HEK293T (cell line): Measurements from ENCODE around the gene ZNF593OS.

Source experiments
- CTCF ChIA-PET: fragments of 350-600 bp; formaldehyde crosslinking; extraction: SDS; loops from one replicate; lab custom pipeline; 2021; ENCODE audit warnings: antibody characterized with exemption, inconsistent platforms; lab: Yijun Ruan, JAX
- POLR2A ChIA-PET: fragments of 350-600 bp; formaldehyde crosslinking; extraction: SDS; loops from one replicate; lab custom pipeline; 2020; ENCODE audit warnings: antibody characterized with exemption, inconsistent platforms; lab: Yijun Ruan, JAX
- DNase-seq: peaks from one replicate; pipeline ENCODE4 v3.0.0; 2012; ENCODE audit warnings: mixed read lengths; ENCODE audit errors: extremely low spot score
- ARNT ChIP-seq: fragments of 450-650 bp; IDR thresholded peaks from 2 replicates; pipeline ENCODE4 v1.6.1; 2017; ENCODE audit warnings: mild to moderate bottlenecking
- BHLHE40 ChIP-seq: fragments of 450-650 bp; IDR thresholded peaks from 2 replicates; pipeline ENCODE4 v1.6.1; 2016; ENCODE audit warnings: mild to moderate bottlenecking, moderate library complexity, borderline replicate concordance
- CTBP1 ChIP-seq: fragments of 450-650 bp; IDR thresholded peaks from 2 replicates; pipeline ENCODE4 v1.6.1; 2016; ENCODE audit warnings: borderline replicate concordance
- ELF4 ChIP-seq: fragments of 450-650 bp; IDR thresholded peaks from 2 replicates; pipeline ENCODE4 v1.6.1; 2017; ENCODE audit warnings: antibody characterized with exemption
- FOXA1 ChIP-seq: fragments of 450-650 bp; IDR thresholded peaks from 2 replicates; pipeline ENCODE4 v1.6.1; 2016; ENCODE audit warnings: mild to moderate bottlenecking
- FOXK2 ChIP-seq: fragments of 450-650 bp; IDR thresholded peaks from 2 replicates; pipeline ENCODE4 v1.6.1; 2016; ENCODE audit warnings: mild to moderate bottlenecking
- FOXM1 ChIP-seq: fragments of 450-650 bp; IDR thresholded peaks from 2 replicates; pipeline ENCODE4 v1.6.1; 2017; ENCODE audit warnings: mild to moderate bottlenecking, borderline replicate concordance
- HDGF ChIP-seq: fragments of 450-650 bp; IDR thresholded peaks from 2 replicates; pipeline ENCODE4 v1.6.1; 2017; ENCODE audit warnings: antibody characterized with exemption, borderline replicate concordance
- L3MBTL2 ChIP-seq: fragments of 450-650 bp; conservative IDR thresholded peaks from 2 replicates; pipeline ENCODE4 v1.6.1; 2016; ENCODE audit warnings: mild to moderate bottlenecking
- LEF1 ChIP-seq: fragments of 450-650 bp; IDR thresholded peaks from 2 replicates; pipeline ENCODE4 v1.6.1; 2017; ENCODE audit warnings: mild to moderate bottlenecking, borderline replicate concordance
- NFRKB ChIP-seq: fragments of 450-650 bp; IDR thresholded peaks from 2 replicates; pipeline ENCODE4 v1.6.1; 2016; ENCODE audit warnings: mild to moderate bottlenecking, moderate library complexity
- SP1 ChIP-seq: fragments of 450-650 bp; IDR thresholded peaks from 2 replicates; pipeline ENCODE4 v1.6.1; 2017
- SUZ12 ChIP-seq: fragments of 450-650 bp; IDR thresholded peaks from 2 replicates; pipeline ENCODE4 v1.6.1; 2016; ENCODE audit warnings: mild to moderate bottlenecking
- TARDBP ChIP-seq: fragments of 450-650 bp; IDR thresholded peaks from 2 replicates; pipeline ENCODE4 v1.6.1; 2016
- ZNF384 ChIP-seq: fragments of 450-650 bp; IDR thresholded peaks from 2 replicates; pipeline ENCODE4 v1.6.1; 2016
- TF ChIP-seq, protein P1 (sequence below): fragments of 450-650 bp; IDR thresholded peaks from 2 replicates; pipeline ENCODE4 v1.6.1; 2016

The ZNF593OS gene

DNA sequence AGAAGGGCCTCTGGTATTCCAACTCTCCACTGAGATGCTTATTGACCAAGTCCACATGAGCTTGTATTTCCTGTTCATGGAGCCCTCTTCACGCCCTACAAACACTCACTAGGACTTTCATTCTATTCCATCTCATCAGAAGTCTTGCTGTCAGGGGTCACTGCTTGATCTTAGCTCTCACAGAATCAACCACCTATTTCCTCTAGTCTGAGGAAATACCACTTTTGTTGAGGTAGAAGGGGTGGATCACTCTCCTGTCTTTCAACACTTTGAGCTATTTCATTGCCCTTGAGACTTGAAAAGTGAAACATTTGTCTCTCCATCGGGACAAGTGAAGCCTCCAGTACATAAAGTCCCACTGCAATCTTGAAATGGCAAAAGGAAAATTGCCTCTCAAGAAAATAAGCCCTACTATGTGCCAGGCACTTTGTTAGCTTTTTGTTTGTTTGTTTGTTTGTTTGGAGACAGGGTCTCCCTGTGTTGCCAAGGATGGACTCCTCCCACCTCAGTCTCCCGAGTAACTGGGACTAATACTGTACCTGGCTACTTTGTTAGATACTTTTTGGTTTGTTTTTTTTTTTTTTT is 32.6 kb downstream of the ZNF593OS start:
- CTCF ChIA-PET = interaction anchor here (1.2 kb wide), 1 partner anchor 103 kb away, joined by 4 read pairs; no protein-coding TSS in a partner anchor
- POLR2A ChIA-PET = interaction anchor here (1.0 to 1.1 kb wide), 2 partner anchors 25 to 26 kb away, joined by 4 read pairs; no protein-coding TSS in a partner anchor

DNA sequence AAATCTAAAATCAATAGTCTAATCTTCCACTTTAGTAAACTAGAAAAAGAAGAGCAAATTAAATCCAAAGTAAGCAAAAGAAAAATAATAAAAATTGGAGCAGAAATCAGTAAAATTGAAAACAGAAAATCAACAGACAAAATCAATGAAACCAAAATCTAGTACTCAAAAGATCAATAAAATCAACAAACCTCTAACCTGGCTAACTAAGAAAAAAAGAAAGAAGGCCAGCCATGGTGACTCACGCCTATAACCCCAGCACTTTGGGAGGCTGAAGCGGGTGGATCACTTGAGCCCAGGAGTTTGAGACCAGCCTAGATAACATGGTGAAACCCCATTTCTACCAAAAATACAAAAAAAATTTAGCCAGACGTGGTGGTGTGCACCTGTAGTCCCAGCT is 37.2 kb downstream of the ZNF593OS start:
- DNase-seq = no peak
- CTCF ChIA-PET = no interaction called here
- POLR2A ChIA-PET = no interaction called here
- TF ChIP-seq ZNF384 (no peak), FOXK2 (no peak), ELF4 (no peak), L3MBTL2 (no peak), ARNT (no peak)

More for the DNA sequence above, 32.6 kb downstream of the ZNF593OS start:
- TF ChIP-seq HDGF (no peak), LEF1 (no peak), NFRKB (no peak), SP1 (no peak), ELF4 (no peak), TARDBP (no peak), CTBP1 (no peak), FOXK2 (no peak), ZNF384 (no peak)
- TF ChIP-seq, protein P1, sequence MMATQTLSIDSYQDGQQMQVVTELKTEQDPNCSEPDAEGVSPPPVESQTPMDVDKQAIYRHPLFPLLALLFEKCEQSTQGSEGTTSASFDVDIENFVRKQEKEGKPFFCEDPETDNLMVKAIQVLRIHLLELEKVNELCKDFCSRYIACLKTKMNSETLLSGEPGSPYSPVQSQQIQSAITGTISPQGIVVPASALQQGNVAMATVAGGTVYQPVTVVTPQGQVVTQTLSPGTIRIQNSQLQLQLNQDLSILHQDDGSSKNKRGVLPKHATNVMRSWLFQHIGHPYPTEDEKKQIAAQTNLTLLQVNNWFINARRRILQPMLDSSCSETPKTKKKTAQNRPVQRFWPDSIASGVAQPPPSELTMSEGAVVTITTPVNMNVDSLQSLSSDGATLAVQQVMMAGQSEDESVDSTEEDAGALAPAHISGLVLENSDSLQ = no peak
- no peak for DNase-seq

DNA sequence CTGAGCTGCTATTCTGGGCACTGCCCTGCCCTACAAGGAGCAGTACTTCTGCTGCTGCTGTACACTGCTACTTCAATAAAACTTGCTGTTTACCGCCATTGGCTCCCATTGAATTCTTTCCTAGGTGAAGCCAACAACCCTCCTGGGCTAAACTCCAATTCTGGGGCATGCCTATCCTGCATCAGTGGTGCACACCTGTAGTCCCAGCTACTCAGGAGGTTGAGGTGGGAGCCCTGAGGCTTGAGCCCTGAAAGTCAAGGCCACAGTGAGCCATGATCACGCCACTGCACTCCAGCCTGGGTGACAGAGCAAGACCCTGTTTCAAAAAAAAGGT is 38.8 kb downstream of the ZNF593OS start:
- POLR2A ChIA-PET = interaction anchor here (1.0 to 1.1 kb wide), 2 partner anchors 9 to 12 kb away, joined by 3 read pairs; no protein-coding TSS in a partner anchor
- no peak for DNase-seq
- TF ChIP-seq ELF4 (no peak), SP1 (no peak), ZNF384 (no peak), FOXK2 (no peak), FOXA1 (no peak), SUZ12 (no peak), L3MBTL2 (no peak), FOXM1 (no peak)
- TF ChIP-seq, protein P1 = no peak
- CTCF ChIA-PET = no interaction called here

GRCh38 chr1:26132128-26132833 is 39.4 kb downstream of the ZNF593OS start:
- CTCF ChIA-PET = no interaction called here
- POLR2A ChIA-PET = interaction anchor here (1.0 to 1.1 kb wide), 2 partner anchors 9 to 13 kb away, joined by 3 read pairs; no protein-coding TSS in a partner anchor
- TF ChIP-seq, protein P1 = peak; percentile 64
- no peak for TF ChIP-seq BHLHE40
- DNase-seq = no peak

- DNase-seq = no peak
- POLR2A ChIA-PET = no interaction called here
- TF ChIP-seq CTBP1 = no peak
- TF ChIP-seq TARDBP = no peak
- no peak for TF ChIP-seq FOXK2
- no peak for TF ChIP-seq SP1
- TF ChIP-seq ZNF384 = no peak
- TF ChIP-seq, protein P1 = no peak
- TF ChIP-seq L3MBTL2 = no peak
- TF ChIP-seq ARNT = no peak
- TF ChIP-seq FOXM1 = no peak
- no peak for TF ChIP-seq LEF1
- TF ChIP-seq NFRKB = no peak
- no peak for TF ChIP-seq SUZ12
- no peak for TF ChIP-seq HDGF
- no peak for TF ChIP-seq BHLHE40
- no peak for TF ChIP-seq ELF4
- TF ChIP-seq FOXA1 = no peak
- CTCF ChIA-PET = no interaction called here
These were observed 40.9 kb downstream of the ZNF593OS start for GRCh38 chr1:26130695-26131094.

DNA sequence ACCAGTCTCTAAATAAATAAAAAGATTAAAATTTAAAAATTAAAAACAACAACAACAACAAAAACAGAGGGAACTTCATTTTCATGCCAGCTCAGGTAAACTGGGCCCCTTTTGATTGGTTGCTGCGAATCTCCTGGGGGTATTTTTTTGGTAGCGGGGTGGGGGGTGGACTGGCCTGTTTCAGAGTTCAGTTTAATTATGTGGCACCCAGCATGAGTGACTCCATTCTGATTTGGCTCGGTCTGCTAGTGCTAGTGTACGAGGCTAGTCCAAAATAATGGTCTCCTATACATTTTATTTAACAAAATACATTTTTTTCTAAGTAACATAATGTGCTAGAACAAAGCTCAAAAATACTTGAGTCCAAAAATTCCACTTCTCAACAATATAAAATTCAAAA is 41.9 kb downstream of the ZNF593OS start:
- TF ChIP-seq HDGF (no peak), LEF1 (no peak), FOXA1 (no peak), FOXM1 (no peak), FOXK2 (no peak), L3MBTL2 (no peak), NFRKB (no peak), SP1 (no peak), ELF4 (no peak), SUZ12 (no peak), TARDBP (no peak), CTBP1 (no peak), BHLHE40 (no peak), ZNF384 (no peak), ARNT (no peak)
- TF ChIP-seq, protein P1 = no peak
- POLR2A ChIA-PET = no interaction called here
- CTCF ChIA-PET = interaction anchor here (0.7 to 1.0 kb wide), 2 partner anchors 15 to 1019 kb away, joined by 3 to 4 read pairs; no protein-coding TSS in a partner anchor
- DNase-seq = no peak
